CD4-positive, alpha-beta T cell treated with Interleukin-6 for 4 hours (primary cell): ENCODE measurements around the gene RNH1.

Source experiments
- DNase-seq: peaks from one replicate; pipeline ENCODE4 v3.0.0-alpha.2; 2020; ENCODE audit warnings: mixed read lengths

The RNH1 gene

GRCh38 chr11:497565-498296, 9.3 kb downstream of the RNH1 start:
- no peak for DNase-seq

- DNase-seq, result no peak
Observed at GRCh38 chr11:496834-497564, 10.0 kb downstream of the RNH1 start.

GRCh38 chr11:495537-495931, 11.5 kb downstream of the RNH1 start:
- DNase-seq, result no peak

GRCh38 chr11:494761-495536, 12.1 kb downstream of the RNH1 start:
- DNase-seq, result no peak

- no peak for DNase-seq
Observed at GRCh38 chr11:492427-493226, 14.4 kb downstream of the RNH1 start.

- DNase-seq, result no peak
Observed at GRCh38 chr11:491358-491757, 15.7 kb downstream of the RNH1 start.

- no peak for DNase-seq
Observed at GRCh38 chr11:490930-491260, 16.1 kb downstream of the RNH1 start.

GRCh38 chr11:490186-490929, 16.7 kb downstream of the RNH1 start:
- DNase-seq, result no peak

- DNase-seq, result no peak
Observed at GRCh38 chr11:489610-490185, 17.3 kb downstream of the RNH1 start.

- DNase-seq, result no peak
Observed at GRCh38 chr11:488992-489391, 18.1 kb downstream of the RNH1 start.

- DNase-seq, result no peak
Observed at GRCh38 chr11:488579-488978, 18.5 kb downstream of the RNH1 start.

GRCh38 chr11:488062-488461, 19.0 kb downstream of the RNH1 start:
- no peak for DNase-seq

GRCh38 chr11:487571-488021, 19.4 kb downstream of the RNH1 start:
- no peak for DNase-seq

GRCh38 chr11:486189-486588, 20.9 kb downstream of the RNH1 start:
- no peak for DNase-seq

- no peak for DNase-seq
Observed at GRCh38 chr11:484616-485015, 22.4 kb downstream of the RNH1 start.

GRCh38 chr11:479311-479710, 27.7 kb downstream of the RNH1 start:
- no peak for DNase-seq

- no peak for DNase-seq
Observed at GRCh38 chr11:477052-477715, 29.9 kb downstream of the RNH1 start.

GRCh38 chr11:476416-476815, 30.6 kb downstream of the RNH1 start:
- DNase-seq, result no peak

GRCh38 chr11:475941-476340, 31.1 kb downstream of the RNH1 start:
- DNase-seq, result no peak

- DNase-seq, result no peak
Observed at GRCh38 chr11:474914-475506, 32.0 kb downstream of the RNH1 start.
